Measurements from ENCODE around the gene PARM1.

The PARM1 gene

GRCh38 chr4:75038376-75038775, 105.5 kb downstream of the PARM1 start:
- Histone ChIP-seq H3K27me3 (no peaks in the 10 kb centered on the region), H3K36me3 (no peaks in the 10 kb centered on the region), H3K4me1 (ENCODE audit: control insufficient read depth in 1 of 2, insufficient read depth in 1 of 2, low read depth in 1 of 2, low read length in 1 of 2) (peaks cover 18 to 21% of the 10 kb centered on the region in 2 experiments), H3K4me3 (ENCODE audit: low read depth in 1 of 2, low read length in 1 of 2) (no peak overlapping the region), H3K27ac (no peak overlapping the region), H3K9me3 (no peaks in the 10 kb centered on the region)
- no peak for TF ChIP-seq CTCF (IDR thresholded peaks at IDR 0.05)

- no peak overlapping the region for H3K4me3 ChIP-seq (ENCODE audit: low read depth in 1 of 2, low read length in 1 of 2)
- TF ChIP-seq CTCF (IDR thresholded peaks at IDR 0.05) = no peak
- H3K36me3 ChIP-seq = no peaks in the 10 kb centered on the region
- H3K27ac ChIP-seq = no peak overlapping the region
- H3K27me3 ChIP-seq = no peaks in the 10 kb centered on the region
- no peaks in the 10 kb centered on the region for H3K9me3 ChIP-seq
- peaks cover 6 to 9% of the 10 kb centered on the region in 2 experiments for H3K4me1 ChIP-seq (ENCODE audit: control insufficient read depth in 1 of 2, insufficient read depth in 1 of 2, low read depth in 1 of 2, low read length in 1 of 2)
These were observed 107.8 kb downstream of the PARM1 start for GRCh38 chr4:75040703-75041102.

- Histone ChIP-seq H3K4me1 (ENCODE audit: control insufficient read depth in 1 of 2, insufficient read depth in 1 of 2, low read depth in 1 of 2, low read length in 1 of 2) (no peaks in the 10 kb centered on the region), H3K27me3 (no peaks in the 10 kb centered on the region), H3K4me3 (ENCODE audit: low read depth in 1 of 2, low read length in 1 of 2) (no peak overlapping the region), H3K36me3 (no peaks in the 10 kb centered on the region), H3K27ac (no peak overlapping the region), H3K9me3 (no peaks in the 10 kb centered on the region)
- no peak for TF ChIP-seq CTCF (IDR thresholded peaks at IDR 0.05)
These were observed 109.8 kb downstream of the PARM1 start for GRCh38 chr4:75042601-75043208.

- no peaks in the 10 kb centered on the region for H3K4me1 ChIP-seq (ENCODE audit: control insufficient read depth in 1 of 2, insufficient read depth in 1 of 2, low read depth in 1 of 2, low read length in 1 of 2)
- no peak overlapping the region for H3K4me3 ChIP-seq (ENCODE audit: low read depth in 1 of 2, low read length in 1 of 2)
- no peak for TF ChIP-seq CTCF (IDR thresholded peaks at IDR 0.05)
- H3K9me3 ChIP-seq = no peaks in the 10 kb centered on the region
- H3K27me3 ChIP-seq = no peaks in the 10 kb centered on the region
- no peak overlapping the region for H3K27ac ChIP-seq
- H3K36me3 ChIP-seq = no peaks in the 10 kb centered on the region
These were observed 113.3 kb downstream of the PARM1 start for GRCh38 chr4:75046226-75046625.

- no peaks in the 10 kb centered on the region for H3K9me3 ChIP-seq
- no peak overlapping the region for H3K27ac ChIP-seq
- no peaks in the 10 kb centered on the region for H3K36me3 ChIP-seq
- TF ChIP-seq CTCF (IDR thresholded peaks at IDR 0.05) = no peak
- no peaks in the 10 kb centered on the region for H3K4me1 ChIP-seq (ENCODE audit: control insufficient read depth in 1 of 2, insufficient read depth in 1 of 2, low read depth in 1 of 2, low read length in 1 of 2)
- H3K27me3 ChIP-seq = no peaks in the 10 kb centered on the region
- H3K4me3 ChIP-seq (ENCODE audit: low read depth in 1 of 2, low read length in 1 of 2) = no peak overlapping the region
These were observed 113.7 kb downstream of the PARM1 start for GRCh38 chr4:75046641-75047040.

Data from neutrophil (primary cell).